ENCODE measurements around the gene OSTC.

- TF ChIP-seq, protein P1, sequence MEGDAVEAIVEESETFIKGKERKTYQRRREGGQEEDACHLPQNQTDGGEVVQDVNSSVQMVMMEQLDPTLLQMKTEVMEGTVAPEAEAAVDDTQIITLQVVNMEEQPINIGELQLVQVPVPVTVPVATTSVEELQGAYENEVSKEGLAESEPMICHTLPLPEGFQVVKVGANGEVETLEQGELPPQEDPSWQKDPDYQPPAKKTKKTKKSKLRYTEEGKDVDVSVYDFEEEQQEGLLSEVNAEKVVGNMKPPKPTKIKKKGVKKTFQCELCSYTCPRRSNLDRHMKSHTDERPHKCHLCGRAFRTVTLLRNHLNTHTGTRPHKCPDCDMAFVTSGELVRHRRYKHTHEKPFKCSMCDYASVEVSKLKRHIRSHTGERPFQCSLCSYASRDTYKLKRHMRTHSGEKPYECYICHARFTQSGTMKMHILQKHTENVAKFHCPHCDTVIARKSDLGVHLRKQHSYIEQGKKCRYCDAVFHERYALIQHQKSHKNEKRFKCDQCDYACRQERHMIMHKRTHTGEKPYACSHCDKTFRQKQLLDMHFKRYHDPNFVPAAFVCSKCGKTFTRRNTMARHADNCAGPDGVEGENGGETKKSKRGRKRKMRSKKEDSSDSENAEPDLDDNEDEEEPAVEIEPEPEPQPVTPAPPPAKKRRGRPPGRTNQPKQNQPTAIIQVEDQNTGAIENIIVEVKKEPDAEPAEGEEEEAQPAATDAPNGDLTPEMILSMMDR (IDR thresholded peaks at IDR 0.05; ENCODE audit: low read length) = no peak
- no peak for TF ChIP-seq EZH2 (IDR thresholded peaks at IDR 0.05; ENCODE audit: borderline replicate concordance, low read length)
Observed at GRCh38 chr4:108607079-108607815, 43.2 kb upstream of the OSTC start.

Data from OCI-LY1 (cell line).